ENCODE data around the gene NLRP11. TPM values are rescaled to one million over a fixed set of nuclear protein-coding genes. Genes with fewer than 3 reads are reported as not detected.

The NLRP11 gene
- polyA plus RNA-seq, 3 donors, result not detected

GRCh38 chr19:55857149-55857548 lies 25.4 kb upstream of the NLRP11 start:
- H3K79me2 ChIP-seq (ENCODE audit: insufficient read depth, low read length), result no peaks in the 10 kb centered on the region
- H3K27ac ChIP-seq (ENCODE audit: low read depth in 1 of 2, low read length in 2 of 2), result no peak overlapping the region
- no peak overlapping the region for H2AFZ ChIP-seq (ENCODE audit: insufficient read depth, low read depth, low read length, poor library complexity, severe bottlenecking)
- H4K20me1 ChIP-seq (ENCODE audit: insufficient read depth, low read length), result no peaks in the 10 kb centered on the region
- H3K27ac Mint-ChIP-seq, result no peak overlapping the region
- 36% methylated on average over 2 of the region's 4 CpGs for WGBS (ENCODE audit: insufficient coverage)
- TF ChIP-seq, protein P1, sequence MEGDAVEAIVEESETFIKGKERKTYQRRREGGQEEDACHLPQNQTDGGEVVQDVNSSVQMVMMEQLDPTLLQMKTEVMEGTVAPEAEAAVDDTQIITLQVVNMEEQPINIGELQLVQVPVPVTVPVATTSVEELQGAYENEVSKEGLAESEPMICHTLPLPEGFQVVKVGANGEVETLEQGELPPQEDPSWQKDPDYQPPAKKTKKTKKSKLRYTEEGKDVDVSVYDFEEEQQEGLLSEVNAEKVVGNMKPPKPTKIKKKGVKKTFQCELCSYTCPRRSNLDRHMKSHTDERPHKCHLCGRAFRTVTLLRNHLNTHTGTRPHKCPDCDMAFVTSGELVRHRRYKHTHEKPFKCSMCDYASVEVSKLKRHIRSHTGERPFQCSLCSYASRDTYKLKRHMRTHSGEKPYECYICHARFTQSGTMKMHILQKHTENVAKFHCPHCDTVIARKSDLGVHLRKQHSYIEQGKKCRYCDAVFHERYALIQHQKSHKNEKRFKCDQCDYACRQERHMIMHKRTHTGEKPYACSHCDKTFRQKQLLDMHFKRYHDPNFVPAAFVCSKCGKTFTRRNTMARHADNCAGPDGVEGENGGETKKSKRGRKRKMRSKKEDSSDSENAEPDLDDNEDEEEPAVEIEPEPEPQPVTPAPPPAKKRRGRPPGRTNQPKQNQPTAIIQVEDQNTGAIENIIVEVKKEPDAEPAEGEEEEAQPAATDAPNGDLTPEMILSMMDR (IDR thresholded peaks at IDR 0.05), result no peak
- no peaks in the 10 kb centered on the region for H3K36me3 Mint-ChIP-seq
- H3K27me3 Mint-ChIP-seq (ENCODE audit: low read depth in 3 of 3), result no peaks in the 10 kb centered on the region
- H3K9me3 Mint-ChIP-seq, result peaks cover 26 to 81% (median 65%) of the 10 kb centered on the region in 7 donors
- no peaks in the 10 kb centered on the region for H3K4me1 Mint-ChIP-seq
- peak in 1 of 3 donors; percentile 30 for DNase-seq
- no peaks in the 10 kb centered on the region for H3K4me1 ChIP-seq (ENCODE audit: control insufficient read depth in 1 of 2, insufficient read depth in 2 of 2, low read length in 2 of 2)
- intact Hi-C loops (cut with micrococcal nuclease), result no loop called here
- H3K27me3 ChIP-seq (ENCODE audit: control insufficient read depth in 2 of 2, insufficient read depth in 2 of 2, low read length in 2 of 2), result no peaks in the 10 kb centered on the region
- no peak overlapping the region for H3K4me2 ChIP-seq (replicated peaks; ENCODE audit: extremely low read depth, low read length, poor library complexity, severe bottlenecking)
- H3K9ac ChIP-seq (ENCODE audit: insufficient read depth, low read length, poor library complexity, severe bottlenecking), result no peak overlapping the region
- H3K9me3 ChIP-seq (replicated peaks in 1 of 2; ENCODE audit: control insufficient read depth in 1 of 2, insufficient read depth in 1 of 2, low read length in 2 of 2), result peaks cover 58 to 85% of the 10 kb centered on the region in 2 donors
- no peak overlapping the region for H3K4me3 ChIP-seq (replicated peaks in 1 of 3; ENCODE audit: low read depth in 2 of 3, low read length in 3 of 3)
- H3K4me3 Mint-ChIP-seq, result no peak overlapping the region
- no peaks in the 10 kb centered on the region for H3K36me3 ChIP-seq (replicated peaks in 1 of 2; ENCODE audit: control insufficient read depth in 1 of 2, insufficient read depth in 2 of 2, low read length in 2 of 2)

DNA sequence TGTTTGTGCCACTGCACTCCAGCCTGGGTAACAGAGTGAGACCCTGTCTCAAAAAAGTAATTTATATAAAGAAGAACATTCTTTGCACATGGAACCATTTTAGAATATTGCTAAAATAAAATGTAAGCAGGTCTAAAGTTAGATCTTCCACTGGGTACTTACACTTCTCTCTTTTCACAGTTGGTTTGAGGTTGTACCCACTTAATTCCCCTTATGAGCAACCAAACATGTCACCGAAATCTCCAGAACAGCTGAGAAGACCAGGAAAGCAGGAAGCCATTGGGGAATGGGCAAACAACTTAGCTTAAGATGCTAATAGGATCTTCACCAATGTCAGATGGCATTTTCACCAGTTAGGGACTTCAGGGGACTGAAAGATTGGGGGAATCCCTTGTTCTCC lies 23.4 kb upstream of the NLRP11 start:
- H3K4me3 ChIP-seq (replicated peaks in 1 of 3; ENCODE audit: low read depth in 2 of 3, low read length in 3 of 3), result no peak overlapping the region
- H3K9ac ChIP-seq (ENCODE audit: insufficient read depth, low read length, poor library complexity, severe bottlenecking), result no peak overlapping the region
- H3K4me3 Mint-ChIP-seq, result no peak overlapping the region
- no peak for DNase-seq
- H3K27me3 Mint-ChIP-seq (ENCODE audit: low read depth in 3 of 3), result no peaks in the 10 kb centered on the region
- H4K20me1 ChIP-seq (ENCODE audit: insufficient read depth, low read length), result no peaks in the 10 kb centered on the region
- no peaks in the 10 kb centered on the region for H3K27me3 ChIP-seq (ENCODE audit: control insufficient read depth in 2 of 2, insufficient read depth in 2 of 2, low read length in 2 of 2)
- TF ChIP-seq, protein P1 (IDR thresholded peaks at IDR 0.05), result no peak
- H3K79me2 ChIP-seq (ENCODE audit: insufficient read depth, low read length), result no peaks in the 10 kb centered on the region
- no peak overlapping the region for H2AFZ ChIP-seq (ENCODE audit: insufficient read depth, low read depth, low read length, poor library complexity, severe bottlenecking)
- 100% methylated on average over 1 of the region's 1 CpG for WGBS (ENCODE audit: insufficient coverage)
- no peak overlapping the region for H3K4me2 ChIP-seq (replicated peaks; ENCODE audit: extremely low read depth, low read length, poor library complexity, severe bottlenecking)
- peaks cover 50 to 74% of the 10 kb centered on the region in 2 donors for H3K9me3 ChIP-seq (replicated peaks in 1 of 2; ENCODE audit: control insufficient read depth in 1 of 2, insufficient read depth in 1 of 2, low read length in 2 of 2)
- no peaks in the 10 kb centered on the region for H3K36me3 Mint-ChIP-seq
- no peak overlapping the region for H3K27ac Mint-ChIP-seq
- H3K36me3 ChIP-seq (replicated peaks in 1 of 2; ENCODE audit: control insufficient read depth in 1 of 2, insufficient read depth in 2 of 2, low read length in 2 of 2), result no peaks in the 10 kb centered on the region
- H3K27ac ChIP-seq (ENCODE audit: low read depth in 1 of 2, low read length in 2 of 2), result no peak overlapping the region
- intact Hi-C loops (cut with micrococcal nuclease), result no loop called here
- peaks cover 21 to 75% (median 54%) of the 10 kb centered on the region in 7 donors for H3K9me3 Mint-ChIP-seq
- H3K4me1 ChIP-seq (ENCODE audit: control insufficient read depth in 1 of 2, insufficient read depth in 2 of 2, low read length in 2 of 2), result no peaks in the 10 kb centered on the region
- H3K4me1 Mint-ChIP-seq, result no peaks in the 10 kb centered on the region
